Endothelial cell (in vitro differentiated cells): ENCODE results near the gene SPOCK1. TPM values are rescaled to one million over a fixed set of nuclear protein-coding genes. Genes with fewer than 3 reads are reported as not detected.

Experiments
- DNase-seq: peaks from one replicate; pipeline ENCODE4 v3.0.0; 2021; ENCODE audit warnings: low spot score
- H3K27ac Mint-ChIP-seq: one replicate; pipeline ENCODE4 v1.8.0; 2021; ENCODE audit warnings: mixed read lengths, inconsistent platforms; ENCODE audit not compliant: unreplicated experiment
- H3K27me3 Mint-ChIP-seq: one replicate; pipeline ENCODE4 v1.8.0; 2021; ENCODE audit warnings: mild to moderate bottlenecking, moderate library complexity, mixed read lengths, inconsistent platforms; ENCODE audit not compliant: unreplicated experiment
- H3K36me3 Mint-ChIP-seq: one replicate; pipeline ENCODE4 v1.8.0; 2021; ENCODE audit warnings: mild to moderate bottlenecking, low read depth, mixed read lengths, inconsistent platforms; ENCODE audit not compliant: unreplicated experiment
- H3K4me1 Mint-ChIP-seq: one replicate; pipeline ENCODE4 v1.8.0; 2021; ENCODE audit warnings: mild to moderate bottlenecking, mixed read lengths, inconsistent platforms; ENCODE audit not compliant: unreplicated experiment
- H3K4me3 Mint-ChIP-seq: one replicate; pipeline ENCODE4 v1.8.0; 2021; ENCODE audit warnings: mild to moderate bottlenecking, mixed read lengths, inconsistent platforms; ENCODE audit not compliant: unreplicated experiment
- H3K9me3 Mint-ChIP-seq: one replicate; pipeline ENCODE4 v1.8.0; 2021; ENCODE audit warnings: mixed read lengths, inconsistent platforms; ENCODE audit not compliant: unreplicated experiment
- total RNA-seq: library from RNA; stranded (reverse); fragmentation: NEBNext Ultra II Directional; extraction: Animal tissue kit (Norgen Biotek cat#: 25700); gene quantifications from one replicate; pipeline ENCODE4 v1.2.1, GENCODE V29; 2021; ENCODE audit not compliant: unreplicated experiment
- TF ChIP-seq, protein P1 (sequence below): fragments of 200-600 bp; sonication (generic); IDR thresholded peaks from one replicate; pipeline ENCODE4 v1.5.0; 2021; ENCODE audit warnings: antibody characterized with exemption; ENCODE audit not compliant: unreplicated experiment

Gene SPOCK1
- total RNA-seq, 1 donor from 2014 or later = 8.7 TPM

DNA sequence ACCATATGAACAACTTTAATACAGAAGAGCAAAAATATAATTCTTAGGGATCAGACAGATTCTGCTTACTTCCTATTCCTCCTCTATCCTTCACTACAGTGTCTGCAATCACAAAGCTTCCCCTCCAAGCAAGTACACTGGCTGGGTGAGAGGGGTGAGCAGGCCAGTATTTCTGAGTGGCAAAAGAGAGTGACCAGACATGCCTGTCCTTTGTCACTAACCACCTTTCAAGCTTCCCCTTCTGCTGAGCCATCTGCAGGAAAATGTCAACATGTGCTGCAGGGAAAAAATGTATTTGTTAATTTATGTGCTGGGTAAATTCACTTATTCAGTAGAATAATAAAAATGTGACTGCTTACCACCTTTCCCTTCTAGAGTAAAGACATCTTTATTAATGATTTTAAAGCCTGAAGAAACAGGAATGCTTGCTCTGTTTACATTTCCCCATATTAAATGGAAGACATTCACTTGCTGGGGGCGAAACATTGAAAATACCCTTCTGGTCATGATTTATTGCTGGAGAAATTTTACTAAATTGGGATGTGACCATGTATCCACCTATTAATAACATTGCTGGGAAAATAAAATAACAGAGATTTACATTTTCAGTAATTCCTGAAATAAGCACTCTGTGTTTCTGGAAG is 84.9 kb downstream of the SPOCK1 start:
- H3K36me3 Mint-ChIP-seq = no peaks in the 10 kb centered on the region
- no peaks in the 10 kb centered on the region for H3K9me3 Mint-ChIP-seq
- H3K27ac Mint-ChIP-seq = no peak overlapping the region
- no peaks in the 10 kb centered on the region for H3K4me1 Mint-ChIP-seq
- DNase-seq = no peak
- no peak overlapping the region for H3K4me3 Mint-ChIP-seq
- H3K27me3 Mint-ChIP-seq = no peaks in the 10 kb centered on the region
- TF ChIP-seq, protein P1, sequence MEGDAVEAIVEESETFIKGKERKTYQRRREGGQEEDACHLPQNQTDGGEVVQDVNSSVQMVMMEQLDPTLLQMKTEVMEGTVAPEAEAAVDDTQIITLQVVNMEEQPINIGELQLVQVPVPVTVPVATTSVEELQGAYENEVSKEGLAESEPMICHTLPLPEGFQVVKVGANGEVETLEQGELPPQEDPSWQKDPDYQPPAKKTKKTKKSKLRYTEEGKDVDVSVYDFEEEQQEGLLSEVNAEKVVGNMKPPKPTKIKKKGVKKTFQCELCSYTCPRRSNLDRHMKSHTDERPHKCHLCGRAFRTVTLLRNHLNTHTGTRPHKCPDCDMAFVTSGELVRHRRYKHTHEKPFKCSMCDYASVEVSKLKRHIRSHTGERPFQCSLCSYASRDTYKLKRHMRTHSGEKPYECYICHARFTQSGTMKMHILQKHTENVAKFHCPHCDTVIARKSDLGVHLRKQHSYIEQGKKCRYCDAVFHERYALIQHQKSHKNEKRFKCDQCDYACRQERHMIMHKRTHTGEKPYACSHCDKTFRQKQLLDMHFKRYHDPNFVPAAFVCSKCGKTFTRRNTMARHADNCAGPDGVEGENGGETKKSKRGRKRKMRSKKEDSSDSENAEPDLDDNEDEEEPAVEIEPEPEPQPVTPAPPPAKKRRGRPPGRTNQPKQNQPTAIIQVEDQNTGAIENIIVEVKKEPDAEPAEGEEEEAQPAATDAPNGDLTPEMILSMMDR = no peak

DNA sequence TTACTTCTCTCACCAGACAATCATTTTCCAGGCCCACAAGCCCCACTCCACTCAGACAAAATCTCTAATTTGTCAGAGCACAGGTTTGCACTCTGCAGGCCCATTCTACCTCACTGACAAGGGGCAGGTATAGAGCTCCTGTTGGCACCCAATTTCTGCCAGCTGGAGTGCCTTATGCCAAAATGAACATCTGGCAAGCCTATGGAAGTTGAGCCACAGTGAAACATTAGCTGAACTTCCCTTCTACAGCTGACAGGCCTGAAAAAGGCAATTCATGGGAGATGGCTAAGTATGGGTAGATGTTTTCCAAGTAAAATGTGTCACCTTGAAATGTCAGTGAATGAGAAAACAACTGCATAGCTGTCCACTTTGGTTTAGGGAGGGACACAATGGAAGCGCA is 87.0 kb downstream of the SPOCK1 start:
- Mint-ChIP-seq H3K4me1 (peaks cover 6% of the 10 kb centered on the region), H3K36me3 (no peaks in the 10 kb centered on the region), H3K27ac (no peak overlapping the region), H3K4me3 (no peak overlapping the region), H3K27me3 (no peaks in the 10 kb centered on the region), H3K9me3 (no peaks in the 10 kb centered on the region)
- DNase-seq = no peak
- TF ChIP-seq, protein P1 = no peak

DNA sequence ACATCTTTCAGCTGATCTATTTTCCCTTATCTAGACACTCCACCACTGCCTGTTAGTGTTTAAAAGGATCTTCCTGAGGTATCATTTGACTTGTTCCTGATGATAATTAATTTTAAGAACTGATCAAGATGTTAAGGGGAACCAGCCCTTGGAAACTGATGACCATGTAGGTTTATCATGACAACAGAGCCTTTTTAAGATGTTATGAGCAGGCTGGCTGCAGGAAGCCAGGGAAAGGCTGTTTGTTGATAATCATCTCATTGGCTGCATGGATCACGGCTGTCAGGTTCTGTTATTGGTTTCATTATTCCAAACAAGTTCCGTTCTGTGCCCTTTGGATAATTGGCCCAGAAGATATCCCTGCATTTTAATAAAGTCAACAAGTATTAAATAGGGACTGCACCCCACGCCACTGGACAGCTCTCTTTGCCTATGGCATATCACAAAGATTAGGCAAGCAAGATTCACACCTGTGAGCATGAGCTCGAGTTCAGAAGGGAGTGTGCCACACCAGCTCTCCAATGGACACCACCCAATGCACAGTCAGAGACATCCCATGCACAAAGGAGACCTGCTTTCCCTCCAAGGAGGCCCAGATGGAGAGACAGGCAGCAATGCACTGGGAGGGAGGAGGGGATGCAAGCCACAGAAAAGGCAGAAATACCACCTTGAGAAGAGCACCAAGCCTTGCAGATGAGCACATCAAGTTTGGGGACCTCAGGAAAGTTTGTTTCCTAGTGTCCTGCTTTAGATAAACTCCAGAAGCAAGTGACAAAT is 88.7 kb downstream of the SPOCK1 start:
- Mint-ChIP-seq H3K27ac (no peak overlapping the region), H3K27me3 (no peaks in the 10 kb centered on the region), H3K36me3 (no peaks in the 10 kb centered on the region), H3K9me3 (no peaks in the 10 kb centered on the region), H3K4me3 (no peak overlapping the region), H3K4me1 (peaks cover 7% of the 10 kb centered on the region)
- no peak for DNase-seq
- TF ChIP-seq, protein P1 = no peak

DNA sequence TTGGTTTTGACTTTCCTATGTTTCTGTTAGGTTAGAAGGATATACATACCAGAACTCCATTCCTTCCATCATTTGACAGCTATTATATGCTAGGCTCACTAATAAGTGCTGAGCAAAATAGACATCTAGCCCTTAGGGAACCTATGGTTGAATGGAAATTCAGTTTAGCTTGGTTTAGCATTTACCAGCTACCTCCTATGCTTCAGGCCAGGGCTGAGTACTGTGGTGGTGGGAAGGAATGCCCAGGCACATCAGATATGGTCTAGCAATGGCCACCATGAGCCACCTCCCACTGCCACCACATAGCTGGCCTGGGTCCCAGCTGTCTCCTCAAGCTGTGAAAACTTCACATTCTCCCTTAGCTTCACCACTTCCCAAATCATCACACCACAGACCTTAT is 89.4 kb downstream of the SPOCK1 start:
- Mint-ChIP-seq H3K36me3 (no peaks in the 10 kb centered on the region), H3K27me3 (no peaks in the 10 kb centered on the region), H3K9me3 (no peaks in the 10 kb centered on the region), H3K4me1 (peaks cover 7% of the 10 kb centered on the region), H3K4me3 (no peak overlapping the region), H3K27ac (no peak overlapping the region)
- no peak for DNase-seq
- TF ChIP-seq, protein P1 = no peak

DNA sequence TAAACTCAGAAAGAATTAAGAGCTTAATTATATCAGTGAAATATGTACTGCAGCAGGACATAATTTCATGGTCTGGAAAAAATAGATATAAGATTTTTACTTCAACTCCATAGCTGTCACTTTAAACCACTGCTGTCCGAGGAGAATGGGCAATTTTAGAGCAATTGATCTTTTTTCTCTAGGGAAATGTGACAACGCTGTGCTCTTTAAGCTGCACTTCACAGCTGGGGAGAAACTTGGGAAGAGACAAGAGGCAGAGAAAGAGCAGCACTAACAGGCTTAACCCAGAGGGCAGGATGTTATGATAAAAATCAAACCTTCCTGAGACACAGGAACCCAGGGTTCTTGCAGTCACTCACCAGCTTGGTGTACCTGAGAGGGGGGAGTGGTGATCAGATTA is 92.0 kb downstream of the SPOCK1 start:
- Mint-ChIP-seq H3K4me1 (peaks cover 7% of the 10 kb centered on the region), H3K9me3 (no peaks in the 10 kb centered on the region), H3K4me3 (no peak overlapping the region), H3K36me3 (no peaks in the 10 kb centered on the region), H3K27me3 (no peaks in the 10 kb centered on the region), H3K27ac (no peak overlapping the region)
- DNase-seq = no peak
- TF ChIP-seq, protein P1 = no peak
